ENCODE results near the gene CSMD2. TPM values are rescaled to one million over a fixed set of nuclear protein-coding genes. Genes with fewer than 3 reads are reported as not detected.

The CSMD2 gene
- total RNA-seq, 2 experiments from 2014 or later = not detected

- Histone ChIP-seq H3K27ac (ENCODE audit: low read depth, low read length, poor library complexity, severe bottlenecking) (no peak overlapping the region), H3K4me2 (ENCODE audit: low read length) (no peak overlapping the region), H2AFZ (ENCODE audit: low read length) (no peak overlapping the region), H3K79me2 (ENCODE audit: insufficient read depth, low read depth, low read length) (no peaks in the 10 kb centered on the region), H3K9me3 (ENCODE audit: low read length) (no peaks in the 10 kb centered on the region), H3K4me3 (ENCODE audit: low read depth, low read length, poor library complexity, severe bottlenecking) (no peak overlapping the region), H4K20me1 (ENCODE audit: insufficient read depth, low read length) (no peaks in the 10 kb centered on the region), H3K9me2 (ENCODE audit: insufficient read depth, low read length) (no peaks in the 10 kb centered on the region), H3K4me1 (ENCODE audit: insufficient read depth, low read length, poor library complexity, severe bottlenecking) (no peaks in the 10 kb centered on the region), H3K36me3 (ENCODE audit: insufficient read depth, low read length) (no peaks in the 10 kb centered on the region)
- ChIA-PET POLR2A (no interaction called here), CTCF (ENCODE audit: unreplicated experiment) (interaction anchor here (0.5 kb wide), 1 partner anchor 40 kb away, joined by 6 read pairs; no protein-coding TSS in a partner anchor)
- TF ChIP-seq EZH2phosphoT487 (IDR thresholded peaks at IDR 0.05; ENCODE audit: borderline replicate concordance, low read depth, low read length) = no peak
- TF ChIP-seq CTCF (conservative IDR thresholded peaks at IDR 0.05; ENCODE audit: low read length) = no peak
- intact Hi-C loops (cut with micrococcal nuclease; ENCODE audit: unreplicated experiment) = no loop called here
- DNase-seq (ENCODE audit: low spot score) = no peak
- BruUV-seq (replicated peaks) = no TSS peak
Measured at GRCh38 chr1:34127006-34128000, 37.7 kb downstream of the CSMD2 start.

- CTCF ChIA-PET (ENCODE audit: unreplicated experiment) = no interaction called here
- Histone ChIP-seq H4K20me1 (ENCODE audit: insufficient read depth, low read length) (no peaks in the 10 kb centered on the region), H3K4me3 (ENCODE audit: low read depth, low read length, poor library complexity, severe bottlenecking) (no peak overlapping the region), H3K4me2 (ENCODE audit: low read length) (no peak overlapping the region), H3K36me3 (ENCODE audit: insufficient read depth, low read length) (no peaks in the 10 kb centered on the region), H3K4me1 (ENCODE audit: insufficient read depth, low read length, poor library complexity, severe bottlenecking) (no peaks in the 10 kb centered on the region), H3K9me3 (ENCODE audit: low read length) (no peaks in the 10 kb centered on the region), H2AFZ (ENCODE audit: low read length) (no peak overlapping the region), H3K79me2 (ENCODE audit: insufficient read depth, low read depth, low read length) (no peaks in the 10 kb centered on the region), H3K9me2 (ENCODE audit: insufficient read depth, low read length) (no peaks in the 10 kb centered on the region), H3K27ac (ENCODE audit: low read depth, low read length, poor library complexity, severe bottlenecking) (no peak overlapping the region)
- POLR2A ChIA-PET = no interaction called here
- no TSS peak for BruUV-seq (replicated peaks)
- DNase-seq (ENCODE audit: low spot score) = no peak
- no peak for TF ChIP-seq EZH2phosphoT487 (IDR thresholded peaks at IDR 0.05; ENCODE audit: borderline replicate concordance, low read depth, low read length)
- no peak for TF ChIP-seq CTCF (conservative IDR thresholded peaks at IDR 0.05; ENCODE audit: low read length)
- intact Hi-C loops (cut with micrococcal nuclease; ENCODE audit: unreplicated experiment) = no loop called here
Measured at GRCh38 chr1:34126486-34126885, 38.5 kb downstream of the CSMD2 start.
